MM.1S (cell line): Measurements from ENCODE around the gene SP9.

ENCODE experiments used
- DNase-seq: peaks from one replicate; pipeline ENCODE4 v3.0.0-alpha.2; 2015
- H2AFZ ChIP-seq: fragments of 300-600 bp; sonication (generic); 2 replicates; pipeline ENCODE4 v1.6.0; 2016; ENCODE audit warnings: antibody characterized with exemption, low read length
- H3F3A ChIP-seq: fragments of 300-600 bp; sonication (generic); 2 replicates; pipeline ENCODE4 v1.6.1; 2016; ENCODE audit warnings: mild to moderate bottlenecking, antibody characterized with exemption, low read length, moderate library complexity, mixed read lengths; ENCODE audit not compliant: insufficient read depth
- H3K27ac ChIP-seq: fragments of 300-600 bp; sonication (generic); 2 replicates; pipeline ENCODE4 v1.5.1; 2016; ENCODE audit warnings: mild to moderate bottlenecking, low read length
- H3K27me3 ChIP-seq: fragments of 300-600 bp; sonication (generic); replicated peaks from 2 replicates; pipeline ENCODE4 v1.6.0; 2016; ENCODE audit warnings: low read length; ENCODE audit not compliant: insufficient read depth
- H3K36me3 ChIP-seq: fragments of 300-600 bp; sonication (generic); replicated peaks from 2 replicates; pipeline ENCODE4 v1.6.1; 2016; ENCODE audit warnings: mild to moderate bottlenecking, low read length, mixed read lengths; ENCODE audit not compliant: insufficient read depth
- H3K4me1 ChIP-seq: fragments of 300-600 bp; sonication (generic); 2 replicates; pipeline ENCODE4 v1.6.1; 2016; ENCODE audit warnings: low read length, mixed read lengths
- H3K4me2 ChIP-seq: fragments of 300-600 bp; sonication (generic); 2 replicates; pipeline ENCODE4 v1.6.0; 2016; ENCODE audit warnings: low read depth, low read length
- H3K4me3 ChIP-seq: fragments of 300-600 bp; sonication (generic); 2 replicates; pipeline ENCODE4 v1.5.1; 2016; ENCODE audit warnings: low read length, mixed read lengths
- H3K79me2 ChIP-seq: fragments of 300-600 bp; sonication (generic); 2 replicates; pipeline ENCODE4 v1.6.1; 2016; ENCODE audit warnings: mixed run types, low read length, mixed read lengths
- H3K9ac ChIP-seq: fragments of 300-600 bp; sonication (generic); 2 replicates; pipeline ENCODE4 v1.6.1; 2016; ENCODE audit warnings: low read length, mixed read lengths
- H3K9me2 ChIP-seq: fragments of 300-600 bp; sonication (generic); replicated peaks from 2 replicates; pipeline ENCODE4 v1.6.1; 2016; ENCODE audit warnings: mild to moderate bottlenecking, low read length, mixed read lengths; ENCODE audit not compliant: insufficient read depth
- H3K9me3 ChIP-seq: fragments of 300-600 bp; sonication (generic); replicated peaks from 2 replicates; pipeline ENCODE4 v1.6.1; 2016; ENCODE audit warnings: mild to moderate bottlenecking, low read length, mixed read lengths; ENCODE audit not compliant: insufficient read depth
- H4K20me1 ChIP-seq: fragments of 300-600 bp; sonication (generic); 2 replicates; pipeline ENCODE4 v1.6.1; 2016; ENCODE audit warnings: mild to moderate bottlenecking, low read length, moderate library complexity, mixed read lengths; ENCODE audit not compliant: insufficient read depth
- EZH2 ChIP-seq: fragments of 300-600 bp; sonication (generic); optimal IDR thresholded peaks from 2 replicates; pipeline ENCODE3; 2017; ENCODE audit warnings: low read depth, mild to moderate bottlenecking, antibody characterized with exemption, low read length, mixed read lengths
- EZH2phosphoT487 ChIP-seq: fragments of 300-600 bp; sonication (generic); IDR thresholded peaks from 2 replicates; pipeline ENCODE4 v1.6.1; 2018; ENCODE audit warnings: antibody characterized with exemption, low read length
- TF ChIP-seq, protein P1 (sequence below): fragments of 300-600 bp; sonication (generic); IDR thresholded peaks from 2 replicates; pipeline ENCODE4 v1.5.1; 2016; ENCODE audit warnings: antibody characterized with exemption, low read length, mixed read lengths

SP9 gene

DNA sequence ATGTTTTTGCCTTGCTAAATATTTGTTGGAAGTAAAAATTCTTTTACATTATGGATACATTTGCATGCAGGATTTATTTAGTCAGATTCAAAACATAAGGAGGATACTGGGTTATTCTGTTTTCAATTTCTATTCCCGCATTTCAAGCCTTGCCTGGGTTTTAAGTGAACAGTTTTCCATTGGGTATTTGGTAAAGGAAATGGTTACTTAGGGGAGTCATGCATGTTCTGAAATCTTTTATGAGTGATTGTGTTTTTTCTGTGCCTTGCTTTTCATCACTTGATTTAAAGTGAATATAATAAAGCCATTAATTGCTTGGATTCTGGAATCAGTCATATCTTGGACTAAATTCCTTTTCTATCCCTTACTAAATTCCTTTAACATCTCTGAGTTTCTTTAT lies 12.0 kb upstream of the SP9 start:
- Histone ChIP-seq H2AFZ (no peak overlapping the region), H3K27me3 (peaks cover 15% of the 10 kb centered on the region), H3K36me3 (no peaks in the 10 kb centered on the region), H3F3A (no peaks in the 10 kb centered on the region), H3K4me1 (no peaks in the 10 kb centered on the region), H4K20me1 (no peaks in the 10 kb centered on the region), H3K9ac (no peak overlapping the region), H3K4me2 (no peak overlapping the region), H3K79me2 (no peaks in the 10 kb centered on the region), H3K9me3 (no peaks in the 10 kb centered on the region), H3K9me2 (no peaks in the 10 kb centered on the region), H3K4me3 (no peak overlapping the region), H3K27ac (no peak overlapping the region)
- TF ChIP-seq EZH2phosphoT487 (no peak), EZH2 (no peak)
- TF ChIP-seq, protein P1, sequence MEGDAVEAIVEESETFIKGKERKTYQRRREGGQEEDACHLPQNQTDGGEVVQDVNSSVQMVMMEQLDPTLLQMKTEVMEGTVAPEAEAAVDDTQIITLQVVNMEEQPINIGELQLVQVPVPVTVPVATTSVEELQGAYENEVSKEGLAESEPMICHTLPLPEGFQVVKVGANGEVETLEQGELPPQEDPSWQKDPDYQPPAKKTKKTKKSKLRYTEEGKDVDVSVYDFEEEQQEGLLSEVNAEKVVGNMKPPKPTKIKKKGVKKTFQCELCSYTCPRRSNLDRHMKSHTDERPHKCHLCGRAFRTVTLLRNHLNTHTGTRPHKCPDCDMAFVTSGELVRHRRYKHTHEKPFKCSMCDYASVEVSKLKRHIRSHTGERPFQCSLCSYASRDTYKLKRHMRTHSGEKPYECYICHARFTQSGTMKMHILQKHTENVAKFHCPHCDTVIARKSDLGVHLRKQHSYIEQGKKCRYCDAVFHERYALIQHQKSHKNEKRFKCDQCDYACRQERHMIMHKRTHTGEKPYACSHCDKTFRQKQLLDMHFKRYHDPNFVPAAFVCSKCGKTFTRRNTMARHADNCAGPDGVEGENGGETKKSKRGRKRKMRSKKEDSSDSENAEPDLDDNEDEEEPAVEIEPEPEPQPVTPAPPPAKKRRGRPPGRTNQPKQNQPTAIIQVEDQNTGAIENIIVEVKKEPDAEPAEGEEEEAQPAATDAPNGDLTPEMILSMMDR, result no peak
- DNase-seq, result no peak

DNA sequence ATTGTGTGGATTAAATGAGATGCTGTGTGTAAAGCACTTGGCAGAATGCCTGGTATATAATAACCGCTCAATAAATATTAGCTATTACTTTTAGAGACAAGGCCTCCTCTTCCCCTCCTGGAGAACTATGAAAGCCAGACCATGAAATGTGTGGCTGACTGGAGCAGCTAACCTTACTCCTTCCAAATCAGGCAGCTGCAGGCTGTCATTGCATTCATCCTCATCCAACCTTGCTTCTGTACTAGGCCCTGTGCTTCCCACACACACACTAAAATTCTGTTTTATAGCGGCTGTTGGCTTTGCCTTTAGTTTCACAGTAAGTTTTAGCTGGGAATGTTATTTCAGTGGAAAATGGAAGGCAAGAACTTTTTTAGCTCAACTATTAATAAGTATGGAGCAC lies 10.2 kb upstream of the SP9 start:
- H3F3A ChIP-seq, result no peaks in the 10 kb centered on the region
- DNase-seq, result no peak
- no peaks in the 10 kb centered on the region for H3K79me2 ChIP-seq
- TF ChIP-seq EZH2, result no peak
- TF ChIP-seq, protein P1, result no peak
- no peak for TF ChIP-seq EZH2phosphoT487
- H3K36me3 ChIP-seq, result no peaks in the 10 kb centered on the region
- H3K27ac ChIP-seq, result no peak overlapping the region
- no peaks in the 10 kb centered on the region for H3K9me3 ChIP-seq
- H4K20me1 ChIP-seq, result no peaks in the 10 kb centered on the region
- no peaks in the 10 kb centered on the region for H3K9me2 ChIP-seq
- H3K4me2 ChIP-seq, result no peak overlapping the region
- H3K27me3 ChIP-seq, result peaks cover 29% of the 10 kb centered on the region
- no peak overlapping the region for H2AFZ ChIP-seq
- no peak overlapping the region for H3K9ac ChIP-seq
- H3K4me3 ChIP-seq, result no peak overlapping the region
- H3K4me1 ChIP-seq, result no peaks in the 10 kb centered on the region

DNA sequence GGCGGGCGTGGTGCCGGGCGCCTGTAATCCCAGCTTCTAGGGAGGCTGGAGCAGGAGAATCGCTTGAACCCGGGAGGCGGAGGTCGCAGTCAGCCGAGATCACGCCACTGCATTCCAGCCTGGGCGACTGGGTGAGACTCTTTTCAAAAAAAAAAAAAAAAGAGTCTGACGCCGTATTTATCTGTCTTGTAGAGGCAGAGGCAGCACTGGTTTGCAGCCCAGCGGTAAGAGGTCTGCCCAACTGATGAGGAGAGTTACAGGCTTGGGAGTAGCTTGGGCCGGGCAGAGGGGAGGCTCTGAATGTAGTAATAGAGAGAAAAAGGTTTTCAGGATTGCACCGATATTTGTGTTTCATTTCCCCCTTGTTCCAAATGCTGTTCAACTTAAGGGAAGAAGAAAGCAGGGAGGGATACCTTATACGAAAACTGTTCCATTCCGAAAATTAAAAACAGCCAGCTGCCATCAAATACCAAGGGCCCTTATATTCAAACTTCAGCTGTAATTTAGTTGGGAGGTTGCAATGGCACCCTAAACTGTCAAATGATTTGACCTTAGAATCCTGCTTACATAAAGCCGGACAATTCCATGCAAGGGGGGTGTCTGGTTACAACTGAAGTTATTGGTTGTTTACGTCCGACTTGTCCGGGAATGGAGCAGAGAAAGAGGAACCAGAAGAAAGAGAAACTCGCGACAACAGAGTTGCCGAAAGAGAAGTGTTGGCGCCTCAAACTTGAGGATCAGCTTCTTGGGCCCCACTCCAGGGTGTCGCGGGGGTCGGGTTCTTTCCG lies 9.2 kb upstream of the SP9 start:
- Histone ChIP-seq H3K79me2 (no peaks in the 10 kb centered on the region), H3K9ac (peak overlapping the region; percentile 9; the same call in 1 of the 2 replicates), H3K4me3 (peak overlapping the region; percentile 70), H3K36me3 (no peaks in the 10 kb centered on the region), H3K27me3 (peaks cover 39% of the 10 kb centered on the region), H3K9me2 (no peaks in the 10 kb centered on the region), H3K4me2 (peak overlapping the region; percentile 95; the same call in 1 of the 2 replicates), H2AFZ (peak overlapping the region; percentile 92), H3K9me3 (no peaks in the 10 kb centered on the region), H3K27ac (no peak overlapping the region), H3K4me1 (no peaks in the 10 kb centered on the region), H3F3A (no peaks in the 10 kb centered on the region), H4K20me1 (no peaks in the 10 kb centered on the region)
- no peak for DNase-seq
- TF ChIP-seq EZH2phosphoT487, result no peak
- no peak for TF ChIP-seq EZH2
- TF ChIP-seq, protein P1, result no peak
